Measurements from ENCODE around the gene TBCCD1. TPM values are rescaled to one million over a fixed set of nuclear protein-coding genes. Genes with fewer than 3 reads are reported as not detected.

TBCCD1 gene
- total RNA-seq, 1 donor, result 17.5 TPM

GRCh38 chr3:186497608-186498007 is 69.5 kb downstream of the TBCCD1 start:
- no peak overlapping the region for H3K4me3 ChIP-seq (ENCODE audit: low read depth, low read length)
- no peak for DNase-seq (ENCODE audit: low read depth)
- TF ChIP-seq, protein P1, sequence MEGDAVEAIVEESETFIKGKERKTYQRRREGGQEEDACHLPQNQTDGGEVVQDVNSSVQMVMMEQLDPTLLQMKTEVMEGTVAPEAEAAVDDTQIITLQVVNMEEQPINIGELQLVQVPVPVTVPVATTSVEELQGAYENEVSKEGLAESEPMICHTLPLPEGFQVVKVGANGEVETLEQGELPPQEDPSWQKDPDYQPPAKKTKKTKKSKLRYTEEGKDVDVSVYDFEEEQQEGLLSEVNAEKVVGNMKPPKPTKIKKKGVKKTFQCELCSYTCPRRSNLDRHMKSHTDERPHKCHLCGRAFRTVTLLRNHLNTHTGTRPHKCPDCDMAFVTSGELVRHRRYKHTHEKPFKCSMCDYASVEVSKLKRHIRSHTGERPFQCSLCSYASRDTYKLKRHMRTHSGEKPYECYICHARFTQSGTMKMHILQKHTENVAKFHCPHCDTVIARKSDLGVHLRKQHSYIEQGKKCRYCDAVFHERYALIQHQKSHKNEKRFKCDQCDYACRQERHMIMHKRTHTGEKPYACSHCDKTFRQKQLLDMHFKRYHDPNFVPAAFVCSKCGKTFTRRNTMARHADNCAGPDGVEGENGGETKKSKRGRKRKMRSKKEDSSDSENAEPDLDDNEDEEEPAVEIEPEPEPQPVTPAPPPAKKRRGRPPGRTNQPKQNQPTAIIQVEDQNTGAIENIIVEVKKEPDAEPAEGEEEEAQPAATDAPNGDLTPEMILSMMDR (IDR thresholded peaks at IDR 0.05; ENCODE audit: insufficient read depth, low read length), result no peak

DNA sequence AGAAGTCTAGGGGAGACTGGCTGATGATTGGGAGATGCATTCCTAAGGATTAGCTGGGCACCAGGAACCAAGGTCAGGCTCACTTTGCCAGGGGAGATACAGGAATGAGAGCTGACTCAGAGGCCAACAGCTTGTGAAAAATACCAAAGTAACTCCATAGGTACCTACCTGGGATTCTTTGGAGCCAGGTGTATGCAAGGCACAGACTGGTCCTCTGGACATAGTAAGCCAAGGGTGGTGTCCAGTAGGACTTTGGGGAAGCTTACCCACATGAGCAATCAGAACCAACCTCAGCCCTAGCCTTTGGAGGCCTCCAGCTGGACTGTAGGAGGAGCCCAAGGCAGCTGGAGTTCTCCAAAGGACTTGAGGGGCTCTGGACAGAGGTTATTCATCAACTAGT is 70.5 kb downstream of the TBCCD1 start:
- H3K4me3 ChIP-seq (ENCODE audit: low read depth, low read length), result no peak overlapping the region
- TF ChIP-seq, protein P1 (IDR thresholded peaks at IDR 0.05; ENCODE audit: insufficient read depth, low read length), result no peak
- no peak for DNase-seq (ENCODE audit: low read depth)

Other genes starting within 250 kb of the TBCCD1 start
- gene DGKG, start 205.1 kb downstream of the TBCCD1 start, total RNA-seq (ENCODE audit: low replicate concordance), result 0.08 and 0.27 TPM in 2 replicates
- gene CRYGS, start 23.0 kb downstream of the TBCCD1 start, total RNA-seq (ENCODE audit: low replicate concordance), result 1.3 TPM in 1 of 2 replicates, not detected in the other
- 44.0 and 44.6 TPM in 2 replicates for gene DNAJB11, start 3.4 kb upstream of the TBCCD1 start, total RNA-seq (ENCODE audit: low replicate concordance)
- gene AHSG, start 45.7 kb upstream of the TBCCD1 start, total RNA-seq (ENCODE audit: low replicate concordance), result not detected in 2 replicates
- gene FETUB, start 73.1 kb upstream of the TBCCD1 start, total RNA-seq (ENCODE audit: low replicate concordance), result not detected in 2 replicates
- not detected in 2 replicates for gene HRG, start 98.7 kb upstream of the TBCCD1 start, total RNA-seq (ENCODE audit: low replicate concordance)
- not detected in 2 replicates for gene KNG1, start 150.0 kb upstream of the TBCCD1 start, total RNA-seq (ENCODE audit: low replicate concordance)
- 383 and 640 TPM in 2 replicates for gene EIF4A2, start 216.2 kb upstream of the TBCCD1 start, total RNA-seq (ENCODE audit: low replicate concordance)
- gene RFC4, start 239.1 kb upstream of the TBCCD1 start, total RNA-seq (ENCODE audit: low replicate concordance), result 13.2 and 48.4 TPM in 2 replicates

All from fibroblast of the aortic adventitia (primary cell).